Skeletal muscle tissue (tissue), 4 donors: ENCODE data around the gene PKHD1. TPM values are rescaled to one million over a fixed set of nuclear protein-coding genes. Genes with fewer than 3 reads are reported as not detected.
A peak's percentile ranks its signal among the peaks of the same experiment; 100 is the strongest.

Experiments
- H3K27ac ChIP-seq: one replicate; pipeline ENCODE4 v1.7.0; 2013; ENCODE audit warnings: mild to moderate bottlenecking, low read depth, low read length, inconsistent platforms
- H3K27me3 ChIP-seq, 3 donors: one replicate each; pipeline ENCODE4 v1.7.0; 2013; ENCODE audit warnings: low read length in 3 of 3; ENCODE audit not compliant: control insufficient read depth in 3 of 3, insufficient read depth in 3 of 3
- H3K36me3 ChIP-seq, 3 donors: one replicate each; pipeline ENCODE4 v1.7.0; 2013; ENCODE audit warnings: low read length in 3 of 3; ENCODE audit not compliant: control insufficient read depth in 3 of 3, insufficient read depth in 3 of 3
- H3K4me1 ChIP-seq, 3 donors: one replicate each; pipeline ENCODE4 v1.7.0; 2013; ENCODE audit warnings: low read length in 3 of 3, mild to moderate bottlenecking in 3 of 3; ENCODE audit not compliant: control insufficient read depth in 3 of 3, insufficient read depth in 3 of 3
- H3K4me3 ChIP-seq, 3 donors: one replicate each; pipeline ENCODE4 v1.7.0; 2013; ENCODE audit warnings: low read length in 3 of 3
- H3K9ac ChIP-seq, 3 donors: one replicate each; pipeline ENCODE4 v1.7.0; 2013; ENCODE audit warnings: low read length in 3 of 3, mild to moderate bottlenecking in 3 of 3, moderate library complexity in 2 of 3, low read depth in 1 of 3
- H3K9me3 ChIP-seq, 3 donors: one replicate each; pipeline ENCODE4 v1.7.0; 2013; ENCODE audit warnings: low read length in 3 of 3; ENCODE audit not compliant: control insufficient read depth in 3 of 3
- total RNA-seq: library from RNA; depleted of rRNA; stranded (reverse); fragments of >200 nt; gene quantifications from one replicate; pipeline ENCODE4 v1.2.3, GENCODE V29; 2014
- donor health status: Osteomylitis.

Gene PKHD1
- total RNA-seq, 1 donor from 2014 or later, result 38.6 TPM

GRCh38 chr6:51706086-51706485 is 381.3 kb downstream of the PKHD1 start:
- H3K27me3 ChIP-seq, result no peaks in the 10 kb centered on the region
- H3K9me3 ChIP-seq, result no peaks in the 10 kb centered on the region
- H3K4me1 ChIP-seq, result no peaks in the 10 kb centered on the region
- no peak overlapping the region for H3K9ac ChIP-seq
- no peak overlapping the region for H3K4me3 ChIP-seq
- H3K27ac ChIP-seq, result no peak overlapping the region
- H3K36me3 ChIP-seq, result no peaks in the 10 kb centered on the region

- H3K4me1 ChIP-seq, result no peaks in the 10 kb centered on the region
- H3K4me3 ChIP-seq, result no peak overlapping the region
- H3K9me3 ChIP-seq, result no peaks in the 10 kb centered on the region
- no peaks in the 10 kb centered on the region for H3K36me3 ChIP-seq
- no peak overlapping the region for H3K9ac ChIP-seq
- H3K27ac ChIP-seq, result no peak overlapping the region
- H3K27me3 ChIP-seq, result no peaks in the 10 kb centered on the region
These were observed 382.4 kb downstream of the PKHD1 start for GRCh38 chr6:51704932-51705540.

GRCh38 chr6:51702851-51703250 is 384.6 kb downstream of the PKHD1 start:
- Histone ChIP-seq H3K4me1 (no peaks in the 10 kb centered on the region), H3K36me3 (no peaks in the 10 kb centered on the region), H3K4me3 (no peak overlapping the region)

GRCh38 chr6:51684603-51685002 is 402.8 kb downstream of the PKHD1 start:
- no peaks in the 10 kb centered on the region for H3K9me3 ChIP-seq

More at GRCh38 chr6:51702851-51703250, 384.6 kb downstream of the PKHD1 start:
- Histone ChIP-seq H3K27me3 (no peaks in the 10 kb centered on the region), H3K9ac (no peak overlapping the region), H3K27ac (no peak overlapping the region), H3K9me3 (no peaks in the 10 kb centered on the region)

GRCh38 chr6:51684038-51684437 is 403.4 kb downstream of the PKHD1 start:
- Histone ChIP-seq H3K4me1 (peaks cover 0 to 8% (median 2%) of the 10 kb centered on the region in 3 donors), H3K36me3 (no peaks in the 10 kb centered on the region), H3K27ac (no peak overlapping the region), H3K9me3 (no peaks in the 10 kb centered on the region), H3K27me3 (no peaks in the 10 kb centered on the region), H3K9ac (no peak overlapping the region), H3K4me3 (no peak overlapping the region)

More at GRCh38 chr6:51684603-51685002, 402.8 kb downstream of the PKHD1 start:
- peak overlapping the region in 1 of 3 donors; percentile 13 for H3K4me3 ChIP-seq
- no peaks in the 10 kb centered on the region for H3K36me3 ChIP-seq
- no peak overlapping the region for H3K9ac ChIP-seq
- H3K4me1 ChIP-seq, result peaks cover 0 to 8% (median 2%) of the 10 kb centered on the region in 3 donors
- no peak overlapping the region for H3K27ac ChIP-seq
- no peaks in the 10 kb centered on the region for H3K27me3 ChIP-seq

- no peaks in the 10 kb centered on the region for H3K36me3 ChIP-seq
- no peaks in the 10 kb centered on the region for H3K4me1 ChIP-seq
- no peak overlapping the region for H3K4me3 ChIP-seq
- H3K27me3 ChIP-seq, result no peaks in the 10 kb centered on the region
- H3K27ac ChIP-seq, result no peak overlapping the region
- H3K9ac ChIP-seq, result no peak overlapping the region
- no peaks in the 10 kb centered on the region for H3K9me3 ChIP-seq
These were observed 408.4 kb downstream of the PKHD1 start for GRCh38 chr6:51678905-51679620.

GRCh38 chr6:51678274-51678673 is 409.1 kb downstream of the PKHD1 start:
- Histone ChIP-seq H3K27me3 (no peaks in the 10 kb centered on the region), H3K27ac (no peak overlapping the region), H3K4me1 (no peaks in the 10 kb centered on the region), H3K9me3 (no peaks in the 10 kb centered on the region), H3K9ac (no peak overlapping the region), H3K4me3 (no peak overlapping the region), H3K36me3 (no peaks in the 10 kb centered on the region)

- H3K4me1 ChIP-seq, result no peaks in the 10 kb centered on the region
- no peak overlapping the region for H3K4me3 ChIP-seq
- H3K27ac ChIP-seq, result no peak overlapping the region
- H3K27me3 ChIP-seq, result no peaks in the 10 kb centered on the region
- no peaks in the 10 kb centered on the region for H3K36me3 ChIP-seq
- no peaks in the 10 kb centered on the region for H3K9me3 ChIP-seq
- no peak overlapping the region for H3K9ac ChIP-seq
These were observed 411.5 kb downstream of the PKHD1 start for GRCh38 chr6:51675922-51676275.

- H3K9ac ChIP-seq, result no peak overlapping the region
- H3K4me3 ChIP-seq, result no peak overlapping the region
- no peaks in the 10 kb centered on the region for H3K27me3 ChIP-seq
- no peaks in the 10 kb centered on the region for H3K36me3 ChIP-seq
- no peak overlapping the region for H3K27ac ChIP-seq
- H3K9me3 ChIP-seq, result no peaks in the 10 kb centered on the region
- no peaks in the 10 kb centered on the region for H3K4me1 ChIP-seq
These were observed 412.1 kb downstream of the PKHD1 start for GRCh38 chr6:51675020-51675921.

- H3K9ac ChIP-seq, result no peak overlapping the region
- H3K27me3 ChIP-seq, result no peaks in the 10 kb centered on the region
- H3K4me3 ChIP-seq, result no peak overlapping the region
- no peaks in the 10 kb centered on the region for H3K9me3 ChIP-seq
- H3K36me3 ChIP-seq, result no peaks in the 10 kb centered on the region
- H3K27ac ChIP-seq, result no peak overlapping the region
- H3K4me1 ChIP-seq, result no peaks in the 10 kb centered on the region
These were observed 423.9 kb downstream of the PKHD1 start for GRCh38 chr6:51663525-51663924.
